HEK293T (cell line): ENCODE measurements around the gene SHF.

Experiments
- BHLHE40 ChIP-seq: fragments of 450-650 bp; IDR thresholded peaks from 2 replicates; pipeline ENCODE4 v1.6.1; 2016; ENCODE audit warnings: mild to moderate bottlenecking, moderate library complexity, borderline replicate concordance
- CTBP1 ChIP-seq: fragments of 450-650 bp; IDR thresholded peaks from 2 replicates; pipeline ENCODE4 v1.6.1; 2016; ENCODE audit warnings: borderline replicate concordance
- FOXA1 ChIP-seq: fragments of 450-650 bp; IDR thresholded peaks from 2 replicates; pipeline ENCODE4 v1.6.1; 2016; ENCODE audit warnings: mild to moderate bottlenecking
- FOXK2 ChIP-seq: fragments of 450-650 bp; IDR thresholded peaks from 2 replicates; pipeline ENCODE4 v1.6.1; 2016; ENCODE audit warnings: mild to moderate bottlenecking
- FOXM1 ChIP-seq: fragments of 450-650 bp; IDR thresholded peaks from 2 replicates; pipeline ENCODE4 v1.6.1; 2017; ENCODE audit warnings: mild to moderate bottlenecking, borderline replicate concordance
- HDGF ChIP-seq: fragments of 450-650 bp; IDR thresholded peaks from 2 replicates; pipeline ENCODE4 v1.6.1; 2017; ENCODE audit warnings: antibody characterized with exemption, borderline replicate concordance
- LEF1 ChIP-seq: fragments of 450-650 bp; IDR thresholded peaks from 2 replicates; pipeline ENCODE4 v1.6.1; 2017; ENCODE audit warnings: mild to moderate bottlenecking, borderline replicate concordance
- PKNOX1 ChIP-seq: fragments of 450-650 bp; IDR thresholded peaks from 2 replicates; pipeline ENCODE4 v1.6.1; 2016
- SP1 ChIP-seq: fragments of 450-650 bp; IDR thresholded peaks from 2 replicates; pipeline ENCODE4 v1.6.1; 2017
- SUZ12 ChIP-seq: fragments of 450-650 bp; IDR thresholded peaks from 2 replicates; pipeline ENCODE4 v1.6.1; 2016; ENCODE audit warnings: mild to moderate bottlenecking
- TARDBP ChIP-seq: fragments of 450-650 bp; IDR thresholded peaks from 2 replicates; pipeline ENCODE4 v1.6.1; 2016

DNA sequence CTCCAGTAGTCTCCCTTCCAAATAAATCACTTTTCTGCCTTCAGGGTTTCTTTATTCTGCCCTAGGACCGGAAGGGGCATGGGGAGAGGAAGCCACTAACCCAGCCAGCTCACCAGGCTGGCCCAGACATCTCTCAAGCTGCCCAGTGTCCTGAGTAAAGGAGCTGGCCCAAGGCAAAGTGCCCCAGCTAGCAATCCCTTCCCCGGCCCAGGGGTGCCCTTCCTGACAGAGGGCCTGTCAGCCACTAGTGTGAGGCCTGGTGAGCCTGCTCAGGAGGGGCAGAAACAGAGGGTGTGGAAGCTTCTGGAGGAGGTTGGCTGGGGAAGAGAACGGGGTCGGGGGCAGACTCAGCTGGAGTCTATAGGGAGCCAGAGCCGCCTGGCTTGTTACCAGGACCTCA lies 22.2 kb downstream of the SHF start:
- TF ChIP-seq CTBP1 (no peak), FOXA1 (no peak), BHLHE40 (no peak), FOXK2 (no peak), PKNOX1 (no peak), HDGF (no peak), SP1 (no peak), FOXM1 (no peak), TARDBP (no peak), SUZ12 (no peak), LEF1 (no peak)
